Kidney (tissue), 14 donors: ENCODE measurements around the gene KLF11. TPM values are rescaled to one million over a fixed set of nuclear protein-coding genes. Genes with fewer than 3 reads are reported as not detected.

Source experiments
- DNase-seq, 5 donors: peaks; one replicate each; pipeline ENCODE4 v3.0.0-alpha.2; 2013 to 2020
- FAIRE-seq: peaks from 2 replicates; lab custom pipeline; 2012; peaks lifted over from hg19 to GRCh38; lab: Jason Lieb, UNC
- H3K27ac ChIP-seq, 2 donors: one replicate each; pipeline ENCODE4 v1.7.0; 2013; ENCODE audit warnings: low read depth in 2 of 2, low read length in 2 of 2, inconsistent platforms in 1 of 2
- H3K27me3 ChIP-seq: one replicate; pipeline ENCODE4 v1.7.1; 2013; ENCODE audit warnings: low read length, inconsistent platforms; ENCODE audit not compliant: control insufficient read depth, insufficient read depth
- H3K36me3 ChIP-seq, 3 donors: one replicate each; pipeline versions ENCODE4 v1.7.0 to v1.7.1; 2013; ENCODE audit warnings: low read length in 3 of 3, control low read depth in 1 of 3, inconsistent platforms in 1 of 3; ENCODE audit not compliant: insufficient read depth in 3 of 3, control insufficient read depth in 2 of 3
- H3K4me1 ChIP-seq, 3 donors: one replicate each; pipeline versions ENCODE4 v1.7.0 to v1.7.1; 2013; ENCODE audit warnings: low read length in 3 of 3, inconsistent platforms in 1 of 3, low read depth in 1 of 3; ENCODE audit not compliant: control insufficient read depth in 2 of 3, insufficient read depth in 2 of 3
- H3K4me3 ChIP-seq, 3 donors: one replicate each; pipeline versions ENCODE4 v1.7.0 to v1.8.1; 2013; ENCODE audit warnings: low read length in 3 of 3, control low read depth in 1 of 3, inconsistent platforms in 1 of 3
- H3K9ac ChIP-seq, 3 donors: one replicate each; pipeline versions ENCODE4 v1.7.0 to v1.7.1; 2013; ENCODE audit warnings: low read length in 3 of 3, control low read depth in 1 of 3, inconsistent platforms in 1 of 3
- H3K9me3 ChIP-seq, 3 donors: one replicate each; pipeline versions ENCODE4 v1.7.0 to v1.7.1; 2013; ENCODE audit warnings: low read length in 3 of 3, control low read depth in 1 of 3, inconsistent platforms in 1 of 3; ENCODE audit not compliant: control insufficient read depth in 2 of 3, insufficient read depth in 1 of 3
- CTCF ChIP-seq: IDR thresholded peaks from 3 replicates; pipeline ENCODE4 v1.5.1; 2012; ENCODE audit warnings: mild to moderate bottlenecking, moderate library complexity, borderline replicate concordance; ENCODE audit not compliant: insufficient read depth; ENCODE audit errors: extremely low read depth
- intact Hi-C: fragments of 100-400 bp; cut with DNase I; formaldehyde crosslinking; loops from one replicate; pipeline ENCODE4 v1.11.1; 2022
- polyA plus RNA-seq: library from polyadenylated mRNA; stranded (reverse); fragments of 350-450 nt; fragmentation: Illumina TruSeq; extraction: RNeasy Lipid Tissue Mini Kit (QIAGEN cat#74804); gene quantifications from one replicate; pipeline ENCODE4 v1.2.3, GENCODE V29; 2014; ENCODE audit warnings: low read depth, low replicate concordance; ENCODE audit not compliant: insufficient read depth
- total RNA-seq: library from RNA; stranded (reverse); fragmentation: NEBNext Ultra II Directional; extraction: Animal tissue kit (Norgen Biotek cat#: 25700); gene quantifications from one replicate; pipeline ENCODE4 v1.2.1, GENCODE V29; 2021
- donor health status: control.
- donor health status: control.
- donor health status: control.
- donor health status: control.
- donor health status: control.
- donor health status: DM: yes; HTN: yes; CAD: no.
- donor health status: Normal renal cell carcinoma (clear cell type).

The KLF11 gene
- total and polyA plus RNA-seq, 2 donors from 2014 or later: 9.4 to 34.0 TPM

- Histone ChIP-seq H3K9ac (peak within 1 kb of the TSS; percentile 53 to 89 (median 73)), H3K36me3 (peaks cover 0 to 4% (median 0%) of the 10 kb centered on the region in 3 donors), H3K4me1 (peaks cover 8 to 32% (median 27%) of the 10 kb centered on the region in 3 donors), H3K27me3 (peaks cover 6% of the 10 kb centered on the region), H3K9me3 (no peaks in the 10 kb centered on the region), H3K27ac (peak within 1 kb of the TSS; percentile 96 to 97), H3K4me3 (peak within 1 kb of the TSS; percentile 73 to 92 (median 80))
- DNase-seq (peak in 4 of 5 donors; percentile 58 to 88 (median 70)), FAIRE-seq (no peak)
- intact Hi-C loops: loop anchor here (10.0 kb wide), 1 partner anchor 355 kb away; no protein-coding TSS in a partner anchor
- peak; percentile 54 for TF ChIP-seq CTCF
Observed at GRCh38 chr2:10079870-10080535, 36.7 kb downstream of the KLF11 start, which contains the start of gene CYS1. CYS1 (minus strand) TSS chr2:10080411; CDS start chr2:10080223, 188 bp downstream.

GRCh38 chr2:10080536-10081304 lies 37.4 kb downstream of the KLF11 start:
- FAIRE-seq: no peak
- peak overlapping the region; percentile 95 to 97 for H3K27ac ChIP-seq
- intact Hi-C loops: no loop called here

GRCh38 chr2:10083046-10083445 lies 39.7 kb downstream of the KLF11 start:
- intact Hi-C loops: no loop called here
- no peak for TF ChIP-seq CTCF
- Histone ChIP-seq H3K27me3 (peaks cover 6% of the 10 kb centered on the region), H3K9me3 (no peaks in the 10 kb centered on the region), H3K27ac (peak overlapping the region; percentile 79), H3K4me1 (peaks cover 12 to 37% (median 32%) of the 10 kb centered on the region in 3 donors), H3K9ac (peak overlapping the region in 1 of 3 donors; percentile 46), H3K36me3 (no peaks in the 10 kb centered on the region), H3K4me3 (peak overlapping the region in 1 of 3 donors; percentile 23)
- DNase-seq: peak in 3 of 5 donors; percentile 22 to 59 (median 48)
- FAIRE-seq: no peak

More at GRCh38 chr2:10080536-10081304, 37.4 kb downstream of the KLF11 start:
- Histone ChIP-seq H3K4me1 (peaks cover 8 to 32% (median 26%) of the 10 kb centered on the region in 3 donors), H3K4me3 (peak overlapping the region; percentile 16 to 76 (median 62)), H3K9ac (peak overlapping the region in 2 of 3 donors; percentile 68 to 89), H3K27me3 (peaks cover 6% of the 10 kb centered on the region), H3K9me3 (no peaks in the 10 kb centered on the region), H3K36me3 (no peaks in the 10 kb centered on the region)
- peak in 4 of 5 donors; percentile 50 to 90 (median 70) for DNase-seq
- no peak for TF ChIP-seq CTCF
